Body of pancreas (tissue), 4 donors: ENCODE measurements around the gene RUNX3.

Experiments
- POLR2A ChIP-seq, 3 donors: fragments of 450-650 bp; IDR thresholded peaks; one replicate each; pipeline ENCODE4 v1.6.1; 2016; ENCODE audit warnings: antibody characterized with exemption in 3 of 3, mild to moderate bottlenecking in 2 of 3
- TF ChIP-seq, protein P1 (sequence below), 7 experiments: fragments of 450-650 bp in 4 of 7; fragments of 200-600 bp in 3 of 7; sonication (generic) in 3 of 7; IDR thresholded peaks; one replicate each; pipeline ENCODE4 v1.5.1; 2016 to 2019; ENCODE audit warnings: antibody characterized with exemption in 7 of 7

DNA sequence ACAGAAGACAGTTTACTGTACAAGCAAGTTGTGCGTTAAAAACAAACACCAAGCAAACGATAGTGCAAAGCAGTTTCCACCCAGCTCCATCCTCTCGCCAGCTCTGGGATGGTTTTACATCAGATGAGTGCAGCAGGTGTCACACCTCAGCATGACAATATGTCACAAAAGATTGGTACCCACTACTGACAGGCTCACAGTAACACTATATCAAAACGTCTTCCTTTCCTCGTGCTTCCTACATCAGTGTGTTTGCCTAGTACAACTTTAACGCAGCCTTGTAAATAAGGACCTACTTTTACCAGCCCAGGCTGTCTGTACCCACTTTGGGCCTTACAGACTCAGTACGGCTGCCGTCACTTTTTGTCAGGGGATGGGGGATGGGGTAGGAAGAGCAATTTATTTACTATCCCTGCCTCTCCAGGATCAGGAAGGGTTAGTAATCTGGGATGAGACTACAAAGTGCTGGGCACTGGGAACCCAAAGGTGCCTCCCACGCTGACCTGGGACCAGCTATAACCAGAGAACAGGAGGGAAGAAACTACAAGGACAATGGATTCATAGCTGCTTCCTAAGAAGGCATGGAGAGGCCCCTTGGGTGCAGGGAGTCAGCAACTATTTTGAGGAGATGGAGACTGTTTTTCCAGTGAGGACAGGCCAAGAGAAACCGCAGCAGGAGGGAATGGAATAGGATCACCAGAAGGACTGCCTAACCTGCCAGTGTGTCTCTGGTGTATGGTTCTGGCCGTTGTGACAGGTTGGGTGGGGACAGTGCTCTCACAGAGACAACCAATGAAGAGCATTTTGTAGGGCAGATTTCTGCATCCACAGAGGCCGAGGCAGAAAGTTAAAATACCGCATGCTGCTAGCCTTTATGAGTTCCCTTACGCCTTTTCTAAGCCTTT, 30.2 kb downstream of the RUNX3 start:
- TF ChIP-seq, protein P1, sequence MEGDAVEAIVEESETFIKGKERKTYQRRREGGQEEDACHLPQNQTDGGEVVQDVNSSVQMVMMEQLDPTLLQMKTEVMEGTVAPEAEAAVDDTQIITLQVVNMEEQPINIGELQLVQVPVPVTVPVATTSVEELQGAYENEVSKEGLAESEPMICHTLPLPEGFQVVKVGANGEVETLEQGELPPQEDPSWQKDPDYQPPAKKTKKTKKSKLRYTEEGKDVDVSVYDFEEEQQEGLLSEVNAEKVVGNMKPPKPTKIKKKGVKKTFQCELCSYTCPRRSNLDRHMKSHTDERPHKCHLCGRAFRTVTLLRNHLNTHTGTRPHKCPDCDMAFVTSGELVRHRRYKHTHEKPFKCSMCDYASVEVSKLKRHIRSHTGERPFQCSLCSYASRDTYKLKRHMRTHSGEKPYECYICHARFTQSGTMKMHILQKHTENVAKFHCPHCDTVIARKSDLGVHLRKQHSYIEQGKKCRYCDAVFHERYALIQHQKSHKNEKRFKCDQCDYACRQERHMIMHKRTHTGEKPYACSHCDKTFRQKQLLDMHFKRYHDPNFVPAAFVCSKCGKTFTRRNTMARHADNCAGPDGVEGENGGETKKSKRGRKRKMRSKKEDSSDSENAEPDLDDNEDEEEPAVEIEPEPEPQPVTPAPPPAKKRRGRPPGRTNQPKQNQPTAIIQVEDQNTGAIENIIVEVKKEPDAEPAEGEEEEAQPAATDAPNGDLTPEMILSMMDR (IDR thresholded peaks at IDR 0.05) = no peak
- TF ChIP-seq POLR2A (IDR thresholded peaks at IDR 0.05) = no peak
